Endothelial cell of umbilical vein (primary cell): ENCODE data around the gene ADTRP. TPM values are rescaled to one million over a fixed set of nuclear protein-coding genes. Genes with fewer than 3 reads are reported as not detected.

ENCODE experiments used
- BruUV-seq: library from RNA; stranded (reverse); fragments of 400-500 nt; replicated peaks from 2 replicates; lab custom pipeline; 2021; lab: Mats Ljungman, UMichigan
- CTCF ChIA-PET: fragments of 300-600, 350-600 bp; sonication (Branson Sonifier 250); formaldehyde crosslinking; loops from one replicate; lab custom pipeline; 2021; ENCODE audit warnings: antibody characterized with exemption, inconsistent platforms; lab: Charles Lee
- POLR2A ChIA-PET: fragments of 300-600, 350-600 bp; sonication (Branson Sonifier 250); formaldehyde crosslinking; loops from one replicate; lab custom pipeline; 2021; ENCODE audit warnings: antibody characterized with exemption, inconsistent platforms; lab: Charles Lee
- DNase-seq: peaks from one replicate; pipeline ENCODE4 v3.0.0-alpha.2; 2011; ENCODE audit warnings: low read depth, low spot score
- FAIRE-seq: peaks from 2 replicates; lab custom pipeline; 2011; peaks lifted over from hg19 to GRCh38; lab: Jason Lieb, UNC
- H2AFZ ChIP-seq: 2 replicates; pipeline ENCODE4 v1.6.0; 2012; ENCODE audit warnings: low read depth, low read length, control low read depth, inconsistent platforms
- H3K27ac ChIP-seq: 2 replicates; pipeline ENCODE4 v1.5.1; 2011; ENCODE audit warnings: low read depth, mild to moderate bottlenecking, control low read depth, low read length, moderate library complexity; ENCODE audit not compliant: insufficient read depth
- H3K27me3 ChIP-seq, 2 experiments: 2 replicates each; pipeline versions ENCODE4 v1.6.0 to v1.6.1; 2011; ENCODE audit warnings: low read length in 2 of 2, mixed read lengths in 1 of 2; ENCODE audit not compliant: control insufficient read depth in 2 of 2, insufficient read depth in 2 of 2
- H3K36me3 ChIP-seq, 2 experiments: 2 replicates in 1 of 2; 3 replicates in 1 of 2; pipeline ENCODE4 v1.5.1; 2011; ENCODE audit warnings: low read length in 2 of 2, mild to moderate bottlenecking in 1 of 2, moderate library complexity in 1 of 2; ENCODE audit not compliant: control insufficient read depth in 2 of 2, insufficient read depth in 2 of 2; ENCODE audit errors: extremely low read depth in 1 of 2
- H3K4me1 ChIP-seq: 3 replicates; pipeline ENCODE4 v1.5.1; 2011; ENCODE audit warnings: mild to moderate bottlenecking, low read length; ENCODE audit not compliant: control insufficient read depth, insufficient read depth; ENCODE audit errors: extremely low read depth
- H3K4me2 ChIP-seq: 2 replicates; pipeline ENCODE4 v1.6.1; 2011; ENCODE audit warnings: low read length, control low read depth, mixed read lengths; ENCODE audit not compliant: insufficient read depth
- H3K4me3 ChIP-seq, 3 experiments: fragments of 200-600 bp in 1 of 3; sonication (generic), shearing (Covaris generic) in 1 of 3; replicated peaks in 1 of 3; 2 replicates each; pipeline ENCODE4 v1.5.1; 2011 to 2016; ENCODE audit warnings: control low read depth in 3 of 3, low read length in 3 of 3, mild to moderate bottlenecking in 2 of 3, inconsistent platforms in 1 of 3, low read depth in 1 of 3, moderate library complexity in 1 of 3; ENCODE audit not compliant: insufficient read depth in 1 of 3
- H3K79me2 ChIP-seq: 2 replicates; pipeline ENCODE4 v1.6.0; 2012; ENCODE audit warnings: low read length, inconsistent platforms; ENCODE audit not compliant: control insufficient read depth, insufficient read depth
- H3K9ac ChIP-seq: replicated peaks from 2 replicates; pipeline ENCODE3; 2011; ENCODE audit warnings: low read length, control low read depth; ENCODE audit not compliant: insufficient read depth; ENCODE audit errors: extremely low read depth
- H3K9me1 ChIP-seq: replicated peaks from 3 replicates; pipeline ENCODE4 v1.6.0; 2011; ENCODE audit warnings: mild to moderate bottlenecking, low read length; ENCODE audit not compliant: control insufficient read depth, insufficient read depth; ENCODE audit errors: extremely low read depth
- H3K9me3 ChIP-seq: replicated peaks from 2 replicates; pipeline ENCODE4 v1.5.1; 2012; ENCODE audit warnings: low read length, inconsistent platforms; ENCODE audit not compliant: control insufficient read depth, insufficient read depth
- H4K20me1 ChIP-seq: replicated peaks from 2 replicates; pipeline ENCODE3; 2011; ENCODE audit warnings: mild to moderate bottlenecking, low read length; ENCODE audit not compliant: control insufficient read depth, insufficient read depth; ENCODE audit errors: extremely low read depth
- GATA2 ChIP-seq: IDR thresholded peaks from 2 replicates; pipeline ENCODE4 v1.7.0; 2011; ENCODE audit warnings: low read depth, mild to moderate bottlenecking, moderate library complexity, mixed read lengths, low read length; ENCODE audit not compliant: insufficient read length, insufficient read depth
- POLR2A ChIP-seq: IDR thresholded peaks from 2 replicates; pipeline ENCODE4 v1.6.1; 2012; ENCODE audit warnings: low read depth, mild to moderate bottlenecking, control low read depth, low read length
- dilution Hi-C: fragments of 300-500 bp; cut with MboI; formaldehyde crosslinking; loops from one replicate; pipeline ENCODE4 v1.15.0; 2019; ENCODE audit warnings: low sequenced_read_pairs; ENCODE audit not compliant: extremely low pct_ligation_motif_present
- intact Hi-C: fragments of 100-400 bp; cut with micrococcal nuclease; formaldehyde crosslinking; loops from one replicate; pipeline ENCODE4 v1.10.0; 2022
- polyA plus RNA-seq, 4 experiments: library from polyadenylated mRNA; depleted of rRNA in 3 of 4; stranded (reverse) in 3 of 4; unstranded in 1 of 4; fragments of >200 nt; gene quantifications; 2 replicates each; pipeline versions ENCODE4 v1.2.1 to v1.2.3, GENCODE V29; 2011 to 2012; ENCODE audit warnings: missing spikeins in 1 of 4
- total RNA-seq: library from RNA; stranded (reverse); gene quantifications from 2 replicates; pipeline ENCODE4 v1.2.3, GENCODE V29; 2021
- TF ChIP-seq, protein P1 (sequence below): IDR thresholded peaks from 2 replicates; pipeline ENCODE4 v1.6.1; 2011; ENCODE audit not compliant: insufficient read depth, insufficient read length
- TF ChIP-seq, protein P2 (sequence below), 2 donors: IDR thresholded peaks; 1 replicate in 1 of 2; 2 replicates in 1 of 2; pipeline ENCODE4 v1.5.1; 2011; ENCODE audit warnings: low read length in 2 of 2, mild to moderate bottlenecking in 2 of 2, moderate library complexity in 2 of 2, control low read depth in 1 of 2, inconsistent platforms in 1 of 2, low read depth in 1 of 2; ENCODE audit not compliant: insufficient read depth in 1 of 2; ENCODE audit errors: extremely low read depth in 1 of 2

The ADTRP gene
- total and polyA plus RNA-seq, 2 donors (not counting 3 experiments of a cell fraction or from before 2014, with no cell fraction given) = 3.3 to 4.4 TPM

DNA sequence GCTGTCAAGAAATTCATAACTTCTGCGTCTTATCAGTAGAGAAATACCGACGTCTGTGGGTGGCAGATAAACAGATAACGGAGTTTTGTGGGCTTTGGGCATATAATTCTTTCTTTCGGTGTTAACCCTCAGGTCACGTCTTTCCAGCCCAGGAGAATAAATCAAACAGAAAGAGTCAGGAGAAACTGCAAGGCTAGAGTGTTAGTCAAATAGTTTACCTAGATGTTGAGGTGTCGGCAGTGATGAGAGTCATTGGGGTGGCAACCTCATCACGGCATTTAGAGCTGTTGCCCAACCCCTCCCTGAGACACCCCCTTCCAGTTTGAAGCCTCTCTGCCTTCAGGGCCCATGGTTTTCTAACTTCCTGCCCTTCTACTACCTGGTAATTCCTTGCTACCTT, 49.5 kb downstream of the ADTRP start:
- H3K27ac ChIP-seq = no peak overlapping the region

More for the DNA sequence above, 49.5 kb downstream of the ADTRP start:
- Histone ChIP-seq H3K36me3 (no peaks in the 10 kb centered on the region), H3K27me3 (no peaks in the 10 kb centered on the region), H4K20me1 (no peaks in the 10 kb centered on the region), H3K4me2 (no peak overlapping the region), H2AFZ (no peak overlapping the region), H3K79me2 (peaks cover 46% of the 10 kb centered on the region), H3K9me3 (no peaks in the 10 kb centered on the region), H3K9ac (no peak overlapping the region), H3K4me3 (no peak overlapping the region), H3K9me1 (no peaks in the 10 kb centered on the region), H3K4me1 (no peaks in the 10 kb centered on the region)
- FAIRE-seq (no peak), DNase-seq (no peak)
- POLR2A ChIA-PET = no interaction called here
- TF ChIP-seq POLR2A (no peak), GATA2 (no peak)
- TF ChIP-seq, protein P1, sequence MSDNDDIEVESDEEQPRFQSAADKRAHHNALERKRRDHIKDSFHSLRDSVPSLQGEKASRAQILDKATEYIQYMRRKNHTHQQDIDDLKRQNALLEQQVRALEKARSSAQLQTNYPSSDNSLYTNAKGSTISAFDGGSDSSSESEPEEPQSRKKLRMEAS = no peak
- TF ChIP-seq, protein P2, sequence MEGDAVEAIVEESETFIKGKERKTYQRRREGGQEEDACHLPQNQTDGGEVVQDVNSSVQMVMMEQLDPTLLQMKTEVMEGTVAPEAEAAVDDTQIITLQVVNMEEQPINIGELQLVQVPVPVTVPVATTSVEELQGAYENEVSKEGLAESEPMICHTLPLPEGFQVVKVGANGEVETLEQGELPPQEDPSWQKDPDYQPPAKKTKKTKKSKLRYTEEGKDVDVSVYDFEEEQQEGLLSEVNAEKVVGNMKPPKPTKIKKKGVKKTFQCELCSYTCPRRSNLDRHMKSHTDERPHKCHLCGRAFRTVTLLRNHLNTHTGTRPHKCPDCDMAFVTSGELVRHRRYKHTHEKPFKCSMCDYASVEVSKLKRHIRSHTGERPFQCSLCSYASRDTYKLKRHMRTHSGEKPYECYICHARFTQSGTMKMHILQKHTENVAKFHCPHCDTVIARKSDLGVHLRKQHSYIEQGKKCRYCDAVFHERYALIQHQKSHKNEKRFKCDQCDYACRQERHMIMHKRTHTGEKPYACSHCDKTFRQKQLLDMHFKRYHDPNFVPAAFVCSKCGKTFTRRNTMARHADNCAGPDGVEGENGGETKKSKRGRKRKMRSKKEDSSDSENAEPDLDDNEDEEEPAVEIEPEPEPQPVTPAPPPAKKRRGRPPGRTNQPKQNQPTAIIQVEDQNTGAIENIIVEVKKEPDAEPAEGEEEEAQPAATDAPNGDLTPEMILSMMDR (IDR thresholded peaks at IDR 0.05; ENCODE audit: extremely low read depth in 1 of 2, insufficient read depth in 1 of 2, low read depth in 1 of 2, low read length in 2 of 2) = no peak
- dilution Hi-C loops = no loop called here
- CTCF ChIA-PET = no interaction called here
- BruUV-seq = no TSS peak
- intact Hi-C loops = no loop called here
